Measurements from ENCODE around the gene TTC38.
"Not testable (repeated sequence)": the region's sequence is repeated elsewhere in the genome, so short reads cannot be mapped to it uniquely, and the experiment has no call there.

Gene TTC38

DNA sequence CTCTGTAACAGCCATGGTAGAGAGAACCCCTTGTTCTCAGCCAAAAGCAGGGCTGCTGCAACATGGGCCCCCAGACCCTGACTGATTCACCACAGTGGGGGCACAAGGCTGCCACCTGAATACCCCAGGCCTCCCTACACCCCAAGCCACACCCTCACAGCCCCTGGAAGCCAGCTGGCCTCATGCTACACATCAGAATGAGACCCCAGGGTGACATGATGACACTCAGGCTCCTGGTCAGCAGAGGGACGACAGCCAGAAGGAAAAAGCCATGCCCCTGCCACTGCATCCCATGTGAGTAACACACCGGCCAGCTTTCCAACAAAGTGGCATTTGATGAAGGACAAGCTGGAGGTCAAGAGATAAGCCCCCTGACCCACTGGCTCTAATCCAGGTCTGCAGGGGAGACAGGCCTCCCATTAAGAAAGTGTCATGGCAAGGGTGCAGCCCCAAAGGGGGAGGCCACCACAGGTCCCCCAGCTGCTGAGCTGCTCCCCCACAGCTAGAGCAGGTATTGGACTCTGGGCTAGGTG lies 20.3 kb upstream of the TTC38 start:
- DNase-seq: no peak

DNA sequence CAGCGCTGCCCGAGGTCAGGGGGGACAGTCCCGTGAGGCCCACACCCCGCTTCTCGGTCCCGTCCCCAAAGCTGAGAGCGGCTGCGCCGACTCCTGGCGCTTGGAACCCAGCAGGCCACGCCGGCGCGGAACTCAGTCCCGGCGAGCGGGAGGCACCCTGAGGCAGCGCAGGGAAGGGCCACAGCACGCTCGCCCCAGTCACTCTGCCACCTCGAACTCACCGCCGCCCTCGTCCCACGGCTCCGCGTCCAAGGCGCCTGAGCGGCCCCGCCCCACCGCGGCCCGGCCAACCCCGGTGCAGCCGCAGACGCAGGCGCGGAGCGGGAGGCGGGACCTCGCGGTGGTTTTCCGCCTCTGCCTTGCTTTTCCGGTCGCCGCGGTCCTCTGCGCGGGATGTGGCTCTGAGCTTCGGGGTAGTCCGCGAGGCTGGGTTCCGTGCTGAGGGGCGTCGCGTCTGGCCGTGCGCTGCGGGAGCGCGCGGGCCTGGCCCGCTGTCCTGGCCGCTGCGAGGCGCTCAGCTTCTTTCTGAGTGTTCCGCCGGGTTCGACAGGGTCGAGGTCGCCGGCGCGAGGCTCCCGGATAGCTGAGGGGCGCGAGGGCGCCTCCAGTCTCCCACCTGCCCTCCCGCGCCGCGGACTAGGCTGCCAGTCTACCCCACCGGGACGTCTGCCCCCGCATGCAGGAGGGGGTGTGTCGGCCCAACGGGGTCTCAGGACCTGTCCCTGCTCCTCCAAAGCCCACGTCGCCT lies 17.6 kb upstream of the TTC38 start, which contains the start of gene CDPF1:
TSS of gene CDPF1 (minus strand) at position 259 of the 748 bp plus-strand sequence. CDS start 2,009 bp downstream, outside the sequence.
- DNase-seq: peak; percentile 78

DNA sequence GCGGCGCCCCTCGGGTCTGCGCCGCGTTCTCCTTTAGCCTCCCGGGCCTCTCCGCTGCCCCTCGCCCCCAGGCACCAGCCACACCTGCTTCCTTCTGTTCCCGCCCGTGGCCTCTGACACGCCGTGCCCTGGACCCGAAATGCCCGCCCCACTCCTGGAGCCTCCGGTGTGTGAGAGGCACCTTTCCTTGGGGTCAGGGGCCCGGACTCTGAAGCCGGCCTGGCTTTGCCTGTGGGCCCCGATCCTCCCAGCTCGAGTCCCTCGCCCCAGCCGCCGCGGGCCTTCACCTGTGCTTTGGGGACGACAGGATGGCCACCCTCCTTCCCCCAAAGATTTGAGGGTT lies 17.1 kb upstream of the TTC38 start:
- DNase-seq: no peak

DNA sequence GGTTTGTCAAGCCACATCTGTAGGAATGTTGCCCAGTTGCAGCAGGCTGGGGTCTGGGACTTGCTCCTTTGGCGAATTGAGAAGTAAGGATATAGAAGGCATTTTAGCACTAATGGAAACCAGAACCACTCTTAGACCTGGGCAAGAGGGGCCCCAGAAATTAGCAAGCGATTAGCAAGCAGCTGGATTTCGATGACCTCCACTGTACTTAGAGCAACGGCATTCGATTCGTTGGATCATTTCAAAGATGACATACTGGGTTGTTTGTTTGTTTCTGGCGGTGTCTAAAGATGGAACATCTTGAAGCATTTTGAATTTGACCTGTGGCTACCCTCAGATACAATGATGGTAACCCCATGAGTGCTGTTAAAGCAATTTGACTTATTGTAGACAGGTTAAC lies 16.5 kb upstream of the TTC38 start:
- DNase-seq: no peak

DNA sequence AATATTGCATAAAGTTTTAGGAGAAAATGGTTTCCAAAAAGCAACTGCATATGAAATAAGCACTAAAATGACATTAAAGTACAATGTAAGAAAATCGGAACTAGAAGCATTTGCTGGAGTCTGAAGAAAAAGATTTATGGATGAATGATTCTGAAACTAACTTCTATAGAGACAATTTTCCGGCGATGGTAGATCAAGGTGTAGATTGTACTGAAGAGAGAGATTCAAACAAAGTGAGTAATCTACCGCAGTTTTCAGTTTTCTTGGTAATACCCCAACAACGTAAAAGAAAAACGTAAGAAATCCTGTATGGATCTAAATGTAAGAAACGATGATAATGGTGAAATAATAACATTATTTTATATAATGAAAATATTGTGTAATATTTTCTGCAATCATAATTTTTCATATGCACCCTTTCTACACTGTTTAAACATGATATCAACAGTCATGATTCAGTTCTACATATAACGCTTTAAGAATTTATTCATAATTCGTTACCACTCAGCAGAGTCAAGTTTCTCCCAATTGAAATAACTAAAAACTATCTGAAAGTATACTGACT lies 15.9 kb upstream of the TTC38 start:
- no peak for DNase-seq

DNA sequence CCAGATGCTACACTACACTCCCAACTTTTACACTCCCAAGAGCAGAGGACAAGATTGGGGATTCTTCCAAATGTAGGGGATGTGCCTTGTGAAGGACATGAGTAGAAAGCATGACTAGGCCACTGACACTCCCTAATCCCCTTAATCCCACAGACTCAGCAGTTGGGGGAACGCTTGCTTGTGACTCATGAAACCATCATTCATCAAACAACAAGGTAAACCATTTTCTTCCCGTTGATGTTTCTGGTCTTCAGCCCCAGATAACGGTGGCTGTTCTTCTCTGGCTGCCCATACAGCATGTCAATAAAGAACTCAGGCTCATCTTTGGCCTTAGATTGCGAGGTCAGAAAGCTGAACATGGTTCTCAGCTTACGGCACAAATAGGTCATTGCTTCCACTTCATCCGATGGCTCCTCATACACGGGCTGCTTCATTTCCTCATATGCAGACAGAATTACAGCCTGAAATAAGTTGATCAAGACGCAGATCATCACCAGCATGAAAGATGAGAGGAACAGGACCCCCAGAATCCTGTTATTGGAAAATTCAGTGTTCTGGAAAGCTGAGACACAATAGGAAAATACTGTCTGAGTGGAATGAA lies 11.3 kb upstream of the TTC38 start:
- no peak for DNase-seq

DNA sequence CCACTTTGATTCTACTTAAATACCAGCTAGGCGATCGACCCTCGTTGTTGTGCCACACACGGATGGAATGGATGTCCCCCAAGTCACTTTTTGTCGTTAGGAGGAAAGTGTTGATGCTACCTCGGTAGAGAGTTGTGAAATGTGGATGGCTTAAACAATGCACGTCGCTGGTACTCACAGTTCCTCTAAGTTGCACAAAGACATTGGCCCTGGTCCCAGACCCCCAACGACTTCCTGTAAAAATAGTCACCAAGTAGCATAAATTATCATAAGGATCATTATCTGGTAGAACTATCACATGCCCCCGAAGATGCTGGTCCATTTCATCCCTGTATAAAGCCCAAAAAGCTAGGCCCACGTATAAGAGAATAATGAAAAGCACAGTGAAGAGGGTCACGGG lies 8.4 kb upstream of the TTC38 start:
- no peak for DNase-seq

DNA sequence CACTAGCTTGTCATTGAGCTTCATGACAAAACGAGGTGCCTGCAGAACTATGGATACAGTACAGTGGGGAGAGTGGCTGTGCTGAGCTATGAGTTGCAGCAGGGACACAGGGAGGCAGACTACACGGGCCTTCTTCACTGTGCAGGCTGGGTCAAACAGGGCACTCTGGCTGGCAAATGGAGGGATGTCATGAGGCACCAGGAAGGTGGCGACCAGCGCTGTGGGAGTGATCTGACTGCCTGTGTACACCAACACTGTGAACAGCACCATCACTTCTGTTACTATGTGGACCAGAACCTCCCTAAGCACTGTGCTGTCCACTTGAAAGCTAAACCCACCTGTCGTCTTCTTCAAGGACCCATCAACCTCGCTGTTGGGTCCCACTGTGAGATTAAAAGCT lies 7.8 kb upstream of the TTC38 start:
- DNase-seq: no peak

DNA sequence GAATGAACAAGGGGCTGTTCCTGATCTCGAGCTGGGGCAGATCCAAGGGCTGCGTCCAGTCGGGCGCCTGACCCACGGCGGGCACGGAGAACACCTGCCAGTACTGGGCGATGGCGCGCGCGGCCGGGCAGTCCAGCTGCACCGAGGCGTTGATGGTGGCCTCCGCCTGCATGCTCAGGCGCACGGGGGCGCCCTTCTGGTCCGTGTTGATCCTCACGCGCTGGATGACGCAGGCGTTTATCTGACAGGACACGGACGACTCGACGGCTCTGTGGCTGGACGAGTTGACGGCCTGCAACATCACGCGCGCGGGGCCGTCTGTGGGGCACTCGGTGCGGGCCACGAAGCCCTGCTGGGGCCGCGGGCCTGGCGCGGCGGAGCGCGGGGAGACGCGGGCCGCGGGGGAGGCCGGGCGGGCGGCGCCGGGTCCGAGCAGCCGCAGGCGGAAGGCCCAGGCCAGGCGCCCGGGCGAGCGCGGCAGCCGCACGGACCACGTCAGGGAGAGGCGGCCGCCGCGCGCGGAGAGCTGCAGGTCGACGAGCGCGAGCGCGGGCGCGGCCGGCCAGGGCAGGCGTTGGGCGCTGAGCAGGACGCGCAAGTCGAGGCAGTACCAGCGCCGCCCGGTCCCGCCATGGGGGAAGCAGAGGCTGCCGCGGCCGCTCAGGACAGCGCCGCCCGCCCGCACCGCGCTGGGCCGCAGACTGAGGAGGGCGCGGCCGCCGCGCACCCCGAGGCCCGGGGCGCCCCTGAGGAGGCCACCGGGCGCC lies 5.2 kb upstream of the TTC38 start:
- DNase-seq: no peak

DNA sequence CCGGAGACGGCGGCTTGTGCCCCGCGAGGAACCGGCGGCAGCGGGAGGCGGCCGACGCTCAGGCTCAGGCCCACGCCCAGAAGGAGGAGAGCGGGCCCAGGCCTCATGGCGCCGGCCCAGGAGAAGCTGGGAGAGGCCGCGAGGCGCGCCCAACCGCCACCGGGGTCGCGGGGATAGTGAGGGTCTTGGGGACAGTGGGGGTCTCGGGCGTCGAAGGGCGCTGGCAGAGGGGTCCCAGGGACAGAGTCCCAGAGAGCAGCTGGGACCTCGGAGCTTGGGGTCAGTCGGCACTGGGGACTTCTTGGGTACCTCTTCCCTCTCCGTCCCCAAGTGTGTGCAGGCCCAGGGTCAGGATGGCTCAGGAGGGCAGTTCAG lies 4.6 kb upstream of the TTC38 start, which contains the start of gene PKDREJ:
TSS of gene PKDREJ (minus strand) at position 128 of the 375 bp plus-strand sequence. CDS start at position 107, 21 bp downstream.
- DNase-seq: no peak

DNA sequence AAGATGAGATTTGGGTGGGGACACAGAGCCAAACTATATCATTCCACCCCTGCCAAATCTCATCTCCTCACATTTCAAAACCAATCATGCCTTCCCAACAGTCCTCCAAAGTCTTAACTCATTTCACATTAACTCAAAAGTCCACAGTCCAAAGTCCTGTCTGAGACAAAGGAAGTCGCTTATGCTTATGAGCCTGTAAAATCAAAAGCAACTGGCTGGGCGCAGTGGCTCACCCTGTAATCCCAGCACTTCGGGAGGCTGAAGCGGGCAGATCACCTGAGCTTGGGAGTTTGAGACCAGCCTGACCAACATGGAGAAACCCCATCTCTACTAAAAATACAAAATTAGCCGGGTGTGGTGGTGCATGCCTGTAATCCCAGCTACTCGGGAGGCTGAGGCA lies 3.3 kb upstream of the TTC38 start:
- DNase-seq: not testable (repeated sequence)

DNA sequence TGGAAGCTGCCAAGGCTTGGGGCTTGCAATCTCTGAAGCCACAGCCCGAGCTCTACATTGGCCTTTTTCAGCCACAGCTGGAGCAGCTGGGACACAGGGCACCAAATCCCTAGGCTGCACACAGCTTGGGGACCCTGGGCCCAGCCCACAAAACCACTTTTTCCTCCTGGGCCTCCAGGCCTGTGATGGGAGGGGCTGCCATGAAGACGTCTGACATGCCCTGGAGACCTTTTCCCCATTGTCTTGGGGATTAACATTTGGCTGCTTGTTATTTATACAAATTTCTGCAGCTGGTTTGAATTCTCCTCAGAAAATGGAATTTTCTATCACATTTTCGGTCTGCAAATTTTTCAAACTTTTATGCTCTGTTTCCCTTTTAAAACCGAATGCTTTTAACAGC lies 2.2 kb upstream of the TTC38 start:
- not testable (repeated sequence) for DNase-seq

DNA sequence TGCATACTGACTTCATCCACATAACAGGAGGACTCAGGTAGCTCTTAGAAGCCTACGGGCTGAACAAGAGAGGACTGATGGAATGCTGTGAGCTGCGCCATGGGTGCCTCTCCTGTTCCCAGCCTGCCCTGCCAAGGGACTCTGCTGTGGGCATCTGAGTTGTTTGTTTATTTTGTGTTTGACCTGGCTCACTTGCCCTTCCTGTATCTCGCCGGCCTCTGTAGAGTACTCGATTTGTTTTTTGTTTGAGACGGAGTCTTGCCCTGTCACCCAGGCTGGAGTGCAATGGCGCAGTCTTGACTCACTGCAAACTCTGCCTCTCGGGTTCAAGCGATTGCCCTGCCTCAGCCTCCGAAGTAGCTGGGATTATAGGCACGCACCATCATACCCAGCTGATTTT lies 1.8 kb downstream of the TTC38 start:
- DNase-seq: no peak

DNA sequence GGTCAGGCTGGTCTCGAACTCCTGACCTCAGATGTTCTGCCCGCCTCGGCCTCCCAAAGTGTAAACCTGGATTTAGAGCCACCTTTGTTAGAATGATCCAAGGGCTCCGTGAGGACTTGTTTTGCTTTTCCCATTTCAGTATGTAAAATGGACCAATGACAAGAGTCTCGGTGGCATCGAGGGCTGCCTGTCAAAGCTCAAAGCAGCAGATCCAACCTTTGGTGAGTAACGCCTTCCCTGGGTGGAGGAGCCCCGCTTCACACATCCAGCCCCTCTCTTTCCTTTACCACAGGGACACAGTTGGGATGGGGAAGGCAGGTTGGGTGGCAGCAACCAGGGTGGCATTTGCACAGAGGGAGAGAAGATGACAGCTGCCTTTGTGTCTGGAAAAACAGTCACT lies 4.4 kb downstream of the TTC38 start:
- no peak for DNase-seq

DNA sequence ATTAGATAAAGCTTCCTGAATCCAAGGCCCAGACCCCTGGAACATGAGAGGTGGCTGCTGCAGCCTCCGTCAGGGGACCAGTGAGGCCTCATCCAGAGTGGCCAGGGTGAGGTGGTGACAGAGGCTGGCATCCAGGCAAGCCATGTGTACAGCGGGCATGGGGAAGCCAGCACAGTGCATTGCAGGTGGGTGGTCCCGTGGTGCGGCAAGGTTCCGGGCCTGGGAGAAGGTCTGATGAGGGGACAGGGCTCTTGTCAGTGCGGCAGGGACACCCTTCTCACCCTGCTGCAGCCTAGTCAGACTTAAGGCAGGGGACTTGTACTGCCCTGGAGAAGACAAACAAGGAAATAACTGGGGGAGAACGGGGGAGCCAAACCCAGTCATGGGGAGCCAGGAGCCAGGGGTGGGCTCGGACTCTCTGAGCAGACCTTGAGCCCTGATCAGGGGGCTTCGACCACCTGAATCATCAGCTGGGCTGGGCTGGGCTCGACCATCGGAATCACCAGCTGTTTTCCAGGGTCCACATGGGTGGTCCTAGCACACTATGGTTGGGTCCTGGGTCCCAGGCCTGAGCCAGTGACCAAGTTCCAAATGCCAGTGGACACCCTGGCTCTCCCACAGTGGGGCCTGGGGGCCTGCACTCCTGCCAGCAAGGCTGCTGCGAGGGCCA lies 5.1 kb downstream of the TTC38 start:
- DNase-seq: no peak

DNA sequence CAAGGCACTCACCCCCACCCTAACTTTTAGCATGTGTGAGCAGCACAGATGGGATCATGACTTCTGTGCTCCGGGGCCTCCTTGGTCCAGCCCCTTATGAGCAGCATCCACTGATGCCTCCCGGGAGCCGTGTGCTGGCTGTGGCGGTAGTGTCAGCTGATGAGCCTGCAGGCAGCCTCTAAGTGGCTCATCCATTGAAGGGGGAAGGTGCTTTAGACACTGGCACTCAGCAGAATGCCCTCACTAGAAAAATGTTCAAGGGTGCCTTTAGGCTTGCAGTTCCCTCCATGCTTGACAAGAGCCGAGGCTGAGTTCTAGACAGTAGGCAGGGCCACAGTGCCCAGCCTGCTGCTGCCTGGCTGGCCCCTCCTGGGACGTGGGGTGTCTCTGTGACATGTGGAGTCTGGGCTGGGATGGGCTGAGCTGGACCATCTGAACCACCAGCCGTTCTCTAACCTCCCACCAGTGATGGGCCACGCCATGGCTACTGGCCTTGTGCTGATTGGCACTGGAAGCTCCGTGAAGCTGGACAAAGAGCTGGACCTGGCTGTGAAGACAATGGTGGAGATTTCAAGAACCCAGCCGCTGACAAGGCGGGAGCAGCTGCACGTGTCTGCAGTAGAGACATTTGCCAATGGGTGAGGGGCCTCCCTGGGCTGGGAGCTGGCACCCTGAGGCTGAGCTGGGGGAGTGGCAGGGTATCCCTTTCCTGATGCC lies 5.8 kb downstream of the TTC38 start:
- DNase-seq: no peak

DNA sequence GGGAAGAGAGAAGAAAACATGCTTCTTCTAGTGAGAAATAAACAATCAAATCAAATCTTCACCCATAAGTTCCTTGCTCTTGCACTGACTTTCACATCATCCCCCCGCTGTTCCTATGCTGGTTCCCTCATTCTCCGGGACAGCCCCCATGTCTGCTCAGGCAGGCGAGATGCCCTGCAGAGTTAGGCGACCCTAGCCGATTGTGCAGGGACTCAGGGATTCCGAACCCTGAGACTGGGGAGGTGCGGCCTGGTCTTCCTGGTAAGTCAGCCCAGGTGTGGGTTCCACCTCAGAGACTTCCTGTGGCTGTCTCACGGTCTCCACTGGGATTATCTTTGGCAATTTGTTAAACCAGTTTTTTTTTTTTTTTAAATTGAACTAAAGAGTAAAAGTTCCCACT lies 6.6 kb downstream of the TTC38 start:
- DNase-seq: no peak

DNA sequence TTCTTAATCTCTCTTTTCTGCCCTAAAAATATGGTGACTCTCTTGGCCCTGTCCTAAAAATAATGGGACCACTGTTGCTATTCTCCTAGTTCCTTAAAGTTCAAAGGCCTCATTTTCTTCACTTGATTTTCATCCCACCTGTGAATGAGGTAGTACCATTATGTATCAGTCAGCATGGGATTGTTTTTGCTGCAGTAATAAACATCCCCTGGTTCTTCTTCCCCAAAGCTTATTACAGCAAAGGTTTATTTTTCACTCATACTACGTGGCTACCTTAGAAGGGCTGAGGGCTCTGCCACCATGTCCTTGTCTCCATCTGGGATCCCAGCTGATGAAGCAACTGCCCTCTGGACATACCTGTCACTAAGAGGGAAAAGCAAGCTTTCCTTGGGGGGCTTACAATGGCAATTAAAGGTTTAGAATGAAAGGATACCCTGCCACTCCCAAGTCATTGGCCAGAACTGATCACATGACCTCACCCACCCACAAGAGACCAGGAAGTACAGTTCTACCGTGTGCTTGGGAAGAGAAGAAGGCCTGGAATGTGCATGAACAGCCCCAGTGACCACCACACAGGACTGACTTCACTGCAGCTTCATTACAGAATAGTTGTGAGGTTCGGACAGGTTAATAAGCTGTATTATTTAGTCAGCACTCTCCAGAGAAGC lies 7.8 kb downstream of the TTC38 start:
- DNase-seq: no peak

DNA sequence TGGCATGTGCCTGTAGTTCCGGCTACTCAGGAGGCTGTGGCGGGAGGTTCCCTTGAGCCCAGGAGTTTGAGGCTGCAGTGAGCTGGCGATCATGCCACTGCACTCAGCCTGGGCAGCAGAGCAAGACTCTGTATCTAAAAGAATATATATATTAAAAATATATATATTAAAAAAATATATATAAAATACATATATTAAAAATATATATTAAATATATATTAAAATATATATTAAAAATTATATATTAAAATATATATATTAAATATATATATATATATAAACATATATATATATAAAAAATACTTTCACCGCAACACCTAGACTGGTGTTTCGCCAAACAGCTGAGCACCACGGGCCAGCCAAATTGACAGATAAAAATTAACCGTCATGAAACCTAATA lies 8.8 kb downstream of the TTC38 start:
- no peak for DNase-seq

DNA sequence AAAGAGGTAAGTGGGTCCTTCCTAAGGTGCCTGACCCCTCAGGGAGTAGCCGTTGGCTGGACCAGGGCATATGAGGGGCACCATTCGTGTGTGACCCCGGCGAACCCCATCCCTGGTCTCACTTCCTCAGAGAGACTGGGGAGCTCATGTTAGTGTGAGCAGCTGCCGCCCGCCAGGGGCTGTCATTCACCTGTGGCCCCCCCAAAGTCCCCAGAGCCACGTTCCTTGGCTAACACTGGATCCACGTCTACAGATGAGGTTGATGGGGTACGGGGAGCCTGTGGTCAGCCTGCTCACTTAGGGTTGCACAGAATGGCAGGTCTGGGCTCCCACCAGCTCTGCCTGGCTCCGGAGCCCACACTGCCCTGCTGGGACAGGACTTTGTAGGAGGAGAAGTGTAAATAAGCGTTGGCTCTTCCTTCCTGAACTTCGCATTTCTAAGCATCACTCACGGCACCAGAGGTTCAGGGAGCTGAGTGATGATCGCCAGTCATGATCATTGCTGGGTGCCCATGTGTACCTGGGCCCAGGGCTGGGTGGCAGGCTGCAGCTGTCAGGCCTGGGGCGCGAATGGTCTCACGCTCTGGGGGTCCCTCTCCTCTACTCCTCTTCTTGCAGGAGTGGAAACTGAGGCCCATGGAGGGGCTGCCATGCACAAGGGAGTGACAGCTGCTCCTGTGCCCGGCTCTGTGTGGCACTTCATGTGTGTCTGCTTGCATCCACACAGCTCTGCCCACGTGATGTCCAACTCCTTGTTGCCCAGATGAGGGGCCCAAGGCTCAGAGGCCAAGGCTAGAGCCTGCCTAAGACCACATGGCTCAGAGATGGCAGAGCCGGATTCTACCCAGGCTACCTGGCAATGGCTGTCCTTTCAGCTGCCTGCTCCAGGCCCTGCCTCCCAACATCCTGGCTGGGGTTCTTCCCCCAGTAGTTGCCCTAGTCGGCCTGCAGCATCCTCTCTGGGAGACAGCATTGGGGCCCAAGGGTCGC lies 11.1 kb downstream of the TTC38 start:
- DNase-seq: no peak

Measured in NCI-H1105 treated with DMSO at 0.1 percent for 48 hours (cell line).